H1 (cell line): ENCODE data around the gene PRPF31. TPM values are rescaled to one million over a fixed set of nuclear protein-coding genes. Genes with fewer than 3 reads are reported as not detected.

ENCODE experiments used
- CTCF ChIA-PET: fragments of 300-600 bp; sonication (Branson Sonifier 250); formaldehyde crosslinking; loops from one replicate; lab custom pipeline; 2021; ENCODE audit not compliant: partially characterized antibody; lab: Charles Lee
- POLR2A ChIA-PET: fragments of 300-600 bp; sonication (Branson Sonifier 250); formaldehyde crosslinking; loops from one replicate; lab custom pipeline; 2021; ENCODE audit warnings: inconsistent platforms; ENCODE audit not compliant: partially characterized antibody; lab: Charles Lee
- DNase-seq, 2 experiments: peaks; one replicate each; pipeline versions ENCODE4 v3.0.0 to v3.0.0-alpha.2; 2010 to 2022; ENCODE audit warnings: low spot score in 2 of 2, low read depth in 1 of 2, mixed read lengths in 1 of 2
- FAIRE-seq: peaks from 2 replicates; lab custom pipeline; 2011; peaks lifted over from hg19 to GRCh38; lab: Jason Lieb, UNC
- H2AFZ ChIP-seq: 2 replicates; pipeline ENCODE4 v1.8.1; 2012; ENCODE audit warnings: low read length, inconsistent platforms
- H2AK5ac ChIP-seq: 2 replicates; pipeline ENCODE4 v1.6.1; 2013; ENCODE audit warnings: low read depth, low read length
- H2BK120ac ChIP-seq: replicated peaks from 2 replicates; pipeline ENCODE3; 2013; ENCODE audit warnings: low read depth, low read length, inconsistent platforms
- H2BK12ac ChIP-seq: 2 replicates; pipeline ENCODE4 v1.6.1; 2013; ENCODE audit warnings: low read depth, low read length
- H2BK15ac ChIP-seq: 2 replicates; pipeline ENCODE4 v1.6.1; 2013; ENCODE audit warnings: low read length
- H2BK20ac ChIP-seq: 2 replicates; pipeline ENCODE4 v1.6.1; 2013; ENCODE audit warnings: low read length
- H2BK5ac ChIP-seq: 2 replicates; pipeline ENCODE4 v1.6.1; 2013; ENCODE audit warnings: low read depth, low read length
- H3K14ac ChIP-seq: 2 replicates; pipeline ENCODE4 v1.6.1; 2013; ENCODE audit warnings: inconsistent platforms; ENCODE audit not compliant: insufficient read length
- H3K18ac ChIP-seq: 2 replicates; pipeline ENCODE4 v1.6.1; 2013; ENCODE audit warnings: low read length; ENCODE audit errors: extremely low read depth
- H3K23ac ChIP-seq: 2 replicates; pipeline ENCODE4 v1.6.1; 2013; ENCODE audit warnings: inconsistent platforms; ENCODE audit not compliant: insufficient read length
- H3K23me2 ChIP-seq: 2 replicates; pipeline ENCODE4 v1.6.1; 2013; ENCODE audit warnings: low read depth, low read length
- H3K27ac ChIP-seq: 2 replicates; pipeline ENCODE4 v1.6.1; 2011; ENCODE audit warnings: low read depth, low read length, inconsistent platforms
- H3K27me3 ChIP-seq, 4 experiments: replicated peaks in 1 of 4; 1 replicate in 1 of 4; 2 replicates in 3 of 4; pipeline versions ENCODE4 v1.6.1 to v1.8.1; 2011 to 2013; ENCODE audit warnings: low read length in 3 of 4, mild to moderate bottlenecking in 3 of 4, inconsistent platforms in 2 of 4, mixed read lengths in 2 of 4, moderate library complexity in 1 of 4; ENCODE audit not compliant: control insufficient read depth in 3 of 4, insufficient read depth in 3 of 4; ENCODE audit errors: extremely low read depth in 1 of 4
- H3K36me3 ChIP-seq, 4 experiments: 2 replicates each; pipeline versions ENCODE4 v1.6.1 to v1.8.1; 2011 to 2013; ENCODE audit warnings: mild to moderate bottlenecking in 4 of 4, low read length in 3 of 4, moderate library complexity in 2 of 4, control low read depth in 1 of 4, inconsistent platforms in 1 of 4; ENCODE audit not compliant: insufficient read depth in 4 of 4, control insufficient read depth in 2 of 4
- H3K4ac ChIP-seq: replicated peaks from 2 replicates; pipeline ENCODE3; 2013; ENCODE audit warnings: low read length, low read depth, mixed read lengths, inconsistent platforms; ENCODE audit not compliant: insufficient read length
- H3K4me1 ChIP-seq, 4 experiments: replicated peaks in 1 of 4; 1 replicate in 1 of 4; 2 replicates in 3 of 4; pipeline versions ENCODE4 v1.6.1 to v1.8.1; 2011 to 2013; ENCODE audit warnings: low read length in 3 of 4, inconsistent platforms in 2 of 4, mixed read lengths in 1 of 4; ENCODE audit not compliant: insufficient read depth in 4 of 4, control insufficient read depth in 3 of 4
- H3K4me2 ChIP-seq, 2 experiments: 2 replicates each; pipeline versions ENCODE4 v1.6.1 to v1.8.1; 2011 to 2013; ENCODE audit warnings: low read depth in 2 of 2, low read length in 2 of 2, control low read depth in 1 of 2, inconsistent platforms in 1 of 2, mild to moderate bottlenecking in 1 of 2; ENCODE audit not compliant: insufficient read depth in 1 of 2
- H3K4me3 ChIP-seq, 4 experiments: fragments of 200-600, 300-600 bp in 1 of 4; sonication (generic), shearing (Covaris generic), sonication (Bioruptor Twin) in 1 of 4; 2 replicates each; pipeline versions ENCODE4 v1.5.1 to v1.8.1; 2011 to 2016; ENCODE audit warnings: low read length in 4 of 4, low read depth in 3 of 4, control low read depth in 2 of 4, inconsistent platforms in 2 of 4, mild to moderate bottlenecking in 2 of 4, mixed read lengths in 1 of 4, moderate library complexity in 1 of 4; ENCODE audit not compliant: insufficient read depth in 2 of 4; ENCODE audit errors: extremely low read depth in 1 of 4
- H3K56ac ChIP-seq: replicated peaks from 2 replicates; pipeline ENCODE3; 2013; ENCODE audit warnings: low read depth, mild to moderate bottlenecking, mixed read lengths, low read length, inconsistent platforms; ENCODE audit not compliant: insufficient read length
- H3K79me1 ChIP-seq: 2 replicates; pipeline ENCODE4 v1.6.1; 2013; ENCODE audit warnings: low read depth, low read length, control low read depth
- H3K79me2 ChIP-seq, 2 experiments: 2 replicates each; pipeline versions ENCODE4 v1.6.1 to v1.8.1; 2012 to 2013; ENCODE audit warnings: low read length in 2 of 2, mild to moderate bottlenecking in 2 of 2, inconsistent platforms in 1 of 2; ENCODE audit not compliant: insufficient read depth in 2 of 2, control insufficient read depth in 1 of 2
- H3K9ac ChIP-seq, 4 experiments: replicated peaks in 1 of 4; 1 replicate in 1 of 4; 2 replicates in 3 of 4; pipeline versions ENCODE4 v1.6.1 to v1.8.1; 2011 to 2013; ENCODE audit warnings: low read depth in 3 of 4, low read length in 3 of 4, control low read depth in 2 of 4, mild to moderate bottlenecking in 2 of 4, moderate library complexity in 2 of 4, inconsistent platforms in 1 of 4; ENCODE audit errors: extremely low read depth in 1 of 4
- H3K9me3 ChIP-seq, 2 experiments: 2 replicates each; pipeline versions ENCODE4 v1.6.1 to v1.8.1; 2012 to 2013; ENCODE audit warnings: mild to moderate bottlenecking in 2 of 2, moderate library complexity in 2 of 2, control low read depth in 1 of 2, inconsistent platforms in 1 of 2, low read depth in 1 of 2, low read length in 1 of 2, mixed read lengths in 1 of 2; ENCODE audit not compliant: insufficient read depth in 2 of 2
- H4K20me1 ChIP-seq, 2 experiments: replicated peaks in 1 of 2; 2 replicates each; pipeline versions ENCODE3 to v1.8.1; 2011 to 2013; ENCODE audit warnings: inconsistent platforms in 2 of 2, low read length in 2 of 2, mild to moderate bottlenecking in 1 of 2; ENCODE audit not compliant: insufficient read depth in 2 of 2, control insufficient read depth in 1 of 2
- H4K5ac ChIP-seq: 2 replicates; pipeline ENCODE4 v1.6.1; 2013; ENCODE audit warnings: low read length, low read depth, mixed read lengths, inconsistent platforms; ENCODE audit not compliant: insufficient read length
- H4K8ac ChIP-seq: 2 replicates; pipeline ENCODE4 v1.8.0; 2013; ENCODE audit warnings: mild to moderate bottlenecking, moderate library complexity, low read length, inconsistent platforms; ENCODE audit not compliant: insufficient read depth; ENCODE audit errors: extremely low read depth
- H4K91ac ChIP-seq: replicated peaks from 2 replicates; pipeline ENCODE3; 2013; ENCODE audit warnings: low read length, mixed read lengths, inconsistent platforms; ENCODE audit not compliant: insufficient read length
- ASH2L ChIP-seq: fragments of 200-600, 300-600 bp; sonication (generic); IDR thresholded peaks from one replicate; pipeline ENCODE4 v1.7.1; 2017; ENCODE audit warnings: low read length
- BRCA1 ChIP-seq: IDR thresholded peaks from 2 replicates; pipeline ENCODE4 v1.6.1; 2012; ENCODE audit warnings: low read depth, low read length, improper control_type of control experiment
- CHD1 ChIP-seq: IDR thresholded peaks from 2 replicates; pipeline ENCODE4 v1.6.1; 2012; ENCODE audit warnings: low read depth, low read length, improper control_type of control experiment
- GABPA ChIP-seq: IDR thresholded peaks from 2 replicates; pipeline ENCODE4 v1.6.1; 2011; ENCODE audit warnings: mild to moderate bottlenecking, low read length, moderate library complexity, borderline replicate concordance; ENCODE audit not compliant: insufficient read depth
- KDM4A ChIP-seq: IDR thresholded peaks from one replicate; pipeline ENCODE4 v1.7.1; 2012; ENCODE audit warnings: low read depth, mild to moderate bottlenecking, moderate library complexity, low read length, inconsistent platforms; ENCODE audit not compliant: severe bottlenecking
- POLR2A ChIP-seq, 2 experiments: IDR thresholded peaks; 1 replicate in 1 of 2; 2 replicates in 1 of 2; pipeline ENCODE4 v1.6.1; 2011; ENCODE audit warnings: low read depth in 2 of 2, low read length in 2 of 2, mild to moderate bottlenecking in 2 of 2; ENCODE audit errors: control extremely low read depth in 1 of 2
- RNF2 ChIP-seq: fragments of 200-900, 300-1000 bp; sonication (generic); IDR thresholded peaks from 2 replicates; pipeline ENCODE4 v1.7.1; 2016; ENCODE audit warnings: borderline replicate concordance, low read depth, mild to moderate bottlenecking, antibody characterized with exemption, low read length; ENCODE audit not compliant: poor library complexity, severe bottlenecking; ENCODE audit errors: missing control alignments
- SP1 ChIP-seq: IDR thresholded peaks from 2 replicates; pipeline ENCODE4 v1.6.1; 2011; ENCODE audit warnings: low read depth, low read length
- SRF ChIP-seq: IDR thresholded peaks from 2 replicates; pipeline ENCODE4 v1.6.1; 2011; ENCODE audit warnings: mild to moderate bottlenecking, low read depth, low read length, moderate library complexity
- TAF1 ChIP-seq: IDR thresholded peaks from 2 replicates; pipeline ENCODE4 v1.6.1; 2011; ENCODE audit warnings: mild to moderate bottlenecking, low read depth, low read length
- YY1 ChIP-seq: IDR thresholded peaks from 2 replicates; pipeline ENCODE4 v1.6.1; 2011; ENCODE audit warnings: low read depth, mild to moderate bottlenecking, low read length
- WGBS, 2 experiments: shearing (Covaris generic) in 1 of 2; methylation state at CpG; one replicate each; pipeline versions ENCODE4 v1.1.6 to v1.1.7; 2013 to 2015; ENCODE audit warnings: low lambda C conversion rate in 2 of 2, mixed read lengths in 2 of 2, inconsistent platforms in 1 of 2, low coverage in 1 of 2, missing lambda C conversion rate in 1 of 2; ENCODE audit not compliant: insufficient replicate concordance in 2 of 2, insufficient coverage in 1 of 2, insufficient read length in 1 of 2; ENCODE audit errors: extremely low coverage in 1 of 2, missing lambda C conversion rate in 1 of 2; 5-methylcytosine and 5-hydroxymethylcytosine counted together
- polyA plus RNA-seq, 7 experiments: library from polyadenylated mRNA; depleted of rRNA in 3 of 7; stranded (reverse) in 5 of 7; unstranded in 2 of 7; fragments of >200 nt in 5 of 7; fragments of 200-250 nt in 2 of 7; gene quantifications; 1 replicate in 5 of 7; 2 replicates in 1 of 7; 4 replicates in 1 of 7; pipeline versions ENCODE4 v1.2.1 to v1.2.3, GENCODE V29; 2011 to 2013; ENCODE audit warnings: missing spikeins in 2 of 7, mixed read lengths in 2 of 7
- total RNA-seq: library from RNA; stranded (reverse); fragmentation: NEBNext Ultra II Directional; extraction: Animal tissue kit (Norgen Biotek cat#: 25700); gene quantifications from 2 replicates; pipeline ENCODE4 v1.2.1, GENCODE V29; 2021
- TF ChIP-seq, protein P1 (sequence below): IDR thresholded peaks from 2 replicates; pipeline ENCODE4 v1.6.1; 2012; ENCODE audit warnings: inconsistent platforms

PRPF31 gene
- total and polyA plus RNA-seq, 2 of the 8 experiments (the other 6 are each of a cell fraction or from before 2014, with no cell fraction given): 51.1 to 97.4 TPM

DNA sequence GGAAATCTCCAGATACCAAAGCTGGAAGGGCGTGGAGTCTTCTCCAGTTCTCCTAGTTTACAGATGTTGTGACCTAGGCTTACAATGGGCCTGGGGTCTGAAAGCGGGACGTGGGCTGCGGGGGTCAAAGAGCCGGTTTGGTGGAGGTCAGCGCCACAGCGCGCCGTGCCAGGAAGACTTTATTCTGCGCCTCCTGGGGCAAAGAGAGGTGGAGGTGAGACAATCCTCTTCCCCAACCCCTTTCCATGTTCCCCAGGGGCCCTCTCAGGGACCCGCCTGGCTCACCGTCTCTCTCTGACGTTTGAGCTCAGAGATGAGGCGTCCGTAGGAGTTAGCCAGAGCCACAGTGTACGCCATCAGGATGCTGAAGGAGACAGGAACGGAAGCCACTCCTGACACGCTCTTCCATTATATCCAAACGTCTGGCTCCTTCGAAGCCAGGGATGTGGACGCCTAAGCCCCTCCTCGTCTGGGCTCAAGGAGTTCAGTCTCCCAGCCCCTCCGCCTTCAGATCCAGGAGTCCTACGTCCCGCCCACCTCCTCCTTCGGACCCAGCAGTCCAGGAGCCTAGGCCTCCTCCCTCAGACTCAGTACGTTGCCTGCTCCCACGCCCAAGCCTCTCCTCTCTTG lies 44.7 kb downstream of the PRPF31 start:
- H4K5ac ChIP-seq: peak overlapping the region; percentile 18
- H2BK120ac ChIP-seq: no peak overlapping the region
- H2BK12ac ChIP-seq: 0 out of 2 replicates have a peak overlapping the region, but pooled peaks have one; percentile 62
- peak overlapping the region; percentile 59 for H3K27ac ChIP-seq
- no peak overlapping the region for H2BK20ac ChIP-seq
- H2BK5ac ChIP-seq: peak overlapping the region; percentile 55; the same call in 1 of the 2 replicates
- H3K9me3 ChIP-seq: no peaks in the 10 kb centered on the region
- ChIA-PET POLR2A (interaction anchor here (0.6 to 14.8 kb wide), 7 partner anchors 11 to 46 kb away, joined by 3 to 348 read pairs (median 11); partner anchors contain the start of genes CNOT3, MBOAT7, PRPF31 and RPS9), CTCF (interaction anchor here (0.8 to 2.1 kb wide), 5 partner anchors 10 to 51 kb away, joined by 3 to 8 read pairs (median 4); partner anchors contain the start of gene TMC4)
- no peak overlapping the region for H3K56ac ChIP-seq
- peak overlapping the region; percentile 65 for H2AFZ ChIP-seq
- FAIRE-seq: no peak
- no peak overlapping the region for H3K14ac ChIP-seq
- H3K79me1 ChIP-seq: peaks cover 10% of the 10 kb centered on the region
- H3K23ac ChIP-seq: no peak overlapping the region
- H3K9ac ChIP-seq: peak overlapping the region in 3 of 4 experiments; percentile 77 to 84 (median 78); a peak in 6 of 7 replicates
- DNase-seq: peak in 1 of 2 experiments; percentile 58
- H4K20me1 ChIP-seq: peaks cover 0 to 18% of the 10 kb centered on the region in 2 experiments
- peaks cover 0 to 24% (median 11%) of the 10 kb centered on the region in 4 experiments; a peak in 6 of 7 replicates for H3K4me1 ChIP-seq
- H3K4me3 ChIP-seq: peak overlapping the region; percentile 56 to 90 (median 84)
- no peak overlapping the region for H4K91ac ChIP-seq
- peak overlapping the region; percentile 97 for H2BK15ac ChIP-seq
- H3K36me3 ChIP-seq: peaks cover 6 to 13% (median 9%) of the 10 kb centered on the region in 4 experiments; a peak in 7 of 8 replicates
- peaks cover 0 to 9% (median 4%) of the 10 kb centered on the region in 4 experiments; a peak in 4 of 7 replicates for H3K27me3 ChIP-seq
- no peak overlapping the region for H3K4ac ChIP-seq
- no peak overlapping the region; the same call in 1 of the 2 replicates for H3K18ac ChIP-seq
- H3K4me2 ChIP-seq: peak overlapping the region; percentile 87 to 100
- peak overlapping the region; percentile 75; the same call in 1 of the 2 replicates for H4K8ac ChIP-seq
- peaks cover 20% of the 10 kb centered on the region for H3K23me2 ChIP-seq
- no peaks in the 10 kb centered on the region for H3K79me2 ChIP-seq
- H2AK5ac ChIP-seq: no peak overlapping the region
- 6% methylated on average over 26 of the region's 28 CpGs; no CpG with 5 or more reads in 1 of the 2 experiments for WGBS, 2 experiments
- peak; percentile 70 for TF ChIP-seq ASH2L
- no peak for TF ChIP-seq CHD1
- no peak for TF ChIP-seq RNF2
- TF ChIP-seq KDM4A: peak; percentile 31
- TF ChIP-seq GABPA: no peak
- TF ChIP-seq TAF1: 0 out of 2 replicates have a peak, but pooled peaks have one; percentile 5
- TF ChIP-seq SRF: no peak
- no peak for TF ChIP-seq BRCA1
- no peak for TF ChIP-seq POLR2A (IDR thresholded peaks at IDR 0.05; ENCODE audit: control extremely low read depth in 1 of 2, low read depth in 2 of 2, low read length in 2 of 2)
- no peak for TF ChIP-seq YY1
- TF ChIP-seq, protein P1, sequence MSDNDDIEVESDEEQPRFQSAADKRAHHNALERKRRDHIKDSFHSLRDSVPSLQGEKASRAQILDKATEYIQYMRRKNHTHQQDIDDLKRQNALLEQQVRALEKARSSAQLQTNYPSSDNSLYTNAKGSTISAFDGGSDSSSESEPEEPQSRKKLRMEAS: no peak
- no peak for TF ChIP-seq SP1
